ENCODE data around the gene IFNGR2.
"Not testable (repeated sequence)": the region's sequence is repeated elsewhere in the genome, so short reads cannot be mapped to it uniquely, and the experiment has no call there.

Gene IFNGR2

GRCh38 chr21:33406493-33406892, 3.3 kb downstream of the IFNGR2 start:
- ATAC-seq, result no peak
- TF ChIP-seq, protein P1, sequence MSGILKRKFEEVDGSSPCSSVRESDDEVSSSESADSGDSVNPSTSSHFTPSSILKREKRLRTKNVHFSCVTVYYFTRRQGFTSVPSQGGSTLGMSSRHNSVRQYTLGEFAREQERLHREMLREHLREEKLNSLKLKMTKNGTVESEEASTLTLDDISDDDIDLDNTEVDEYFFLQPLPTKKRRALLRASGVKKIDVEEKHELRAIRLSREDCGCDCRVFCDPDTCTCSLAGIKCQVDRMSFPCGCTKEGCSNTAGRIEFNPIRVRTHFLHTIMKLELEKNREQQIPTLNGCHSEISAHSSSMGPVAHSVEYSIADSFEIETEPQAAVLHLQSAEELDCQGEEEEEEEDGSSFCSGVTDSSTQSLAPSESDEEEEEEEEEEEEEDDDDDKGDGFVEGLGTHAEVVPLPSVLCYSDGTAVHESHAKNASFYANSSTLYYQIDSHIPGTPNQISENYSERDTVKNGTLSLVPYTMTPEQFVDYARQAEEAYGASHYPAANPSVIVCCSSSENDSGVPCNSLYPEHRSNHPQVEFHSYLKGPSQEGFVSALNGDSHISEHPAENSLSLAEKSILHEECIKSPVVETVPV (CRISPR knock-in tag; IDR thresholded peaks at IDR 0.05), result no peak
- TF ChIP-seq ZNF565 (CRISPR knock-in tag; conservative IDR thresholded peaks at IDR 0.05; ENCODE audit: low read depth) (no peak), ZFP3 (CRISPR knock-in tag; IDR thresholded peaks at IDR 0.05) (no peak), OSR1 (CRISPR knock-in tag; IDR thresholded peaks at IDR 0.05) (no peak), ZNF70 (CRISPR knock-in tag; IDR thresholded peaks at IDR 0.05) (no peak), BACH2 (CRISPR knock-in tag; IDR thresholded peaks at IDR 0.05; ENCODE audit: borderline replicate concordance) (no peak), GLIS3 (CRISPR knock-in tag; IDR thresholded peaks at IDR 0.05) (no peak), ISL1 (CRISPR knock-in tag; IDR thresholded peaks at IDR 0.05) (no peak), ZFP30 (CRISPR knock-in tag; IDR thresholded peaks at IDR 0.05) (no peak), ESRRG (CRISPR knock-in tag; IDR thresholded peaks at IDR 0.05) (no peak), ZNF8 (CRISPR knock-in tag; IDR thresholded peaks at IDR 0.05) (no peak), SNAI2 (CRISPR knock-in tag; IDR thresholded peaks at IDR 0.05) (no peak), CSDC2 (CRISPR knock-in tag; IDR thresholded peaks at IDR 0.05) (no peak), CREB5 (CRISPR knock-in tag; IDR thresholded peaks at IDR 0.05; ENCODE audit: low read depth) (no peak), ZC3H10 (CRISPR knock-in tag; IDR thresholded peaks at IDR 0.05) (no peak), RARB (CRISPR knock-in tag; IDR thresholded peaks at IDR 0.05) (no peak)
- TF ChIP-seq, protein P2, sequence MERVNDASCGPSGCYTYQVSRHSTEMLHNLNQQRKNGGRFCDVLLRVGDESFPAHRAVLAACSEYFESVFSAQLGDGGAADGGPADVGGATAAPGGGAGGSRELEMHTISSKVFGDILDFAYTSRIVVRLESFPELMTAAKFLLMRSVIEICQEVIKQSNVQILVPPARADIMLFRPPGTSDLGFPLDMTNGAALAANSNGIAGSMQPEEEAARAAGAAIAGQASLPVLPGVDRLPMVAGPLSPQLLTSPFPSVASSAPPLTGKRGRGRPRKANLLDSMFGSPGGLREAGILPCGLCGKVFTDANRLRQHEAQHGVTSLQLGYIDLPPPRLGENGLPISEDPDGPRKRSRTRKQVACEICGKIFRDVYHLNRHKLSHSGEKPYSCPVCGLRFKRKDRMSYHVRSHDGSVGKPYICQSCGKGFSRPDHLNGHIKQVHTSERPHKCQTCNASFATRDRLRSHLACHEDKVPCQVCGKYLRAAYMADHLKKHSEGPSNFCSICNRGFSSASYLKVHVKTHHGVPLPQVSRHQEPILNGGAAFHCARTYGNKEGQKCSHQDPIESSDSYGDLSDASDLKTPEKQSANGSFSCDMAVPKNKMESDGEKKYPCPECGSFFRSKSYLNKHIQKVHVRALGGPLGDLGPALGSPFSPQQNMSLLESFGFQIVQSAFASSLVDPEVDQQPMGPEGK (CRISPR knock-in tag; IDR thresholded peaks at IDR 0.05; ENCODE audit: borderline replicate concordance), result no peak
- TF ChIP-seq, protein P3, sequence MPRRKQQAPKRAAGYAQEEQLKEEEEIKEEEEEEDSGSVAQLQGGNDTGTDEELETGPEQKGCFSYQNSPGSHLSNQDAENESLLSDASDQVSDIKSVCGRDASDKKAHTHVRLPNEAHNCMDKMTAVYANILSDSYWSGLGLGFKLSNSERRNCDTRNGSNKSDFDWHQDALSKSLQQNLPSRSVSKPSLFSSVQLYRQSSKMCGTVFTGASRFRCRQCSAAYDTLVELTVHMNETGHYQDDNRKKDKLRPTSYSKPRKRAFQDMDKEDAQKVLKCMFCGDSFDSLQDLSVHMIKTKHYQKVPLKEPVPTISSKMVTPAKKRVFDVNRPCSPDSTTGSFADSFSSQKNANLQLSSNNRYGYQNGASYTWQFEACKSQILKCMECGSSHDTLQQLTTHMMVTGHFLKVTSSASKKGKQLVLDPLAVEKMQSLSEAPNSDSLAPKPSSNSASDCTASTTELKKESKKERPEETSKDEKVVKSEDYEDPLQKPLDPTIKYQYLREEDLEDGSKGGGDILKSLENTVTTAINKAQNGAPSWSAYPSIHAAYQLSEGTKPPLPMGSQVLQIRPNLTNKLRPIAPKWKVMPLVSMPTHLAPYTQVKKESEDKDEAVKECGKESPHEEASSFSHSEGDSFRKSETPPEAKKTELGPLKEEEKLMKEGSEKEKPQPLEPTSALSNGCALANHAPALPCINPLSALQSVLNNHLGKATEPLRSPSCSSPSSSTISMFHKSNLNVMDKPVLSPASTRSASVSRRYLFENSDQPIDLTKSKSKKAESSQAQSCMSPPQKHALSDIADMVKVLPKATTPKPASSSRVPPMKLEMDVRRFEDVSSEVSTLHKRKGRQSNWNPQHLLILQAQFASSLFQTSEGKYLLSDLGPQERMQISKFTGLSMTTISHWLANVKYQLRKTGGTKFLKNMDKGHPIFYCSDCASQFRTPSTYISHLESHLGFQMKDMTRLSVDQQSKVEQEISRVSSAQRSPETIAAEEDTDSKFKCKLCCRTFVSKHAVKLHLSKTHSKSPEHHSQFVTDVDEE (CRISPR knock-in tag; IDR thresholded peaks at IDR 0.05), result no peak
- TF ChIP-seq, protein P4, sequence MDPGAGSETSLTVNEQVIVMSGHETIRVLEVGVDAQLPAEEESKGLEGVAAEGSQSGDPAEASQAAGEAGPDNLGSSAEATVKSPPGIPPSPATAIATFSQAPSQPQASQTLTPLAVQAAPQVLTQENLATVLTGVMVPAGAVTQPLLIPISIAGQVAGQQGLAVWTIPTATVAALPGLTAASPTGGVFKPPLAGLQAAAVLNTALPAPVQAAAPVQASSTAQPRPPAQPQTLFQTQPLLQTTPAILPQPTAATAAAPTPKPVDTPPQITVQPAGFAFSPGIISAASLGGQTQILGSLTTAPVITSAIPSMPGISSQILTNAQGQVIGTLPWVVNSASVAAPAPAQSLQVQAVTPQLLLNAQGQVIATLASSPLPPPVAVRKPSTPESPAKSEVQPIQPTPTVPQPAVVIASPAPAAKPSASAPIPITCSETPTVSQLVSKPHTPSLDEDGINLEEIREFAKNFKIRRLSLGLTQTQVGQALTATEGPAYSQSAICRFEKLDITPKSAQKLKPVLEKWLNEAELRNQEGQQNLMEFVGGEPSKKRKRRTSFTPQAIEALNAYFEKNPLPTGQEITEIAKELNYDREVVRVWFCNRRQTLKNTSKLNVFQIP (CRISPR knock-in tag; IDR thresholded peaks at IDR 0.05; ENCODE audit: borderline replicate concordance, low read depth), result no peak

- TF ChIP-seq ARNTL (CRISPR knock-in tag; IDR thresholded peaks at IDR 0.05; ENCODE audit: borderline replicate concordance, low read depth), result no peak
- TF ChIP-seq ZNF70 (CRISPR knock-in tag; IDR thresholded peaks at IDR 0.05), result no peak
- TF ChIP-seq GLIS3 (CRISPR knock-in tag; IDR thresholded peaks at IDR 0.05), result no peak
- TF ChIP-seq, protein P2 (CRISPR knock-in tag; IDR thresholded peaks at IDR 0.05; ENCODE audit: borderline replicate concordance), result no peak
- no peak for TF ChIP-seq TCF4 (CRISPR knock-in tag; IDR thresholded peaks at IDR 0.05; ENCODE audit: borderline replicate concordance)
- TF ChIP-seq, protein P3 (CRISPR knock-in tag; IDR thresholded peaks at IDR 0.05), result no peak
- TF ChIP-seq ISL1 (CRISPR knock-in tag; IDR thresholded peaks at IDR 0.05), result no peak
- no peak for TF ChIP-seq BACH2 (CRISPR knock-in tag; IDR thresholded peaks at IDR 0.05; ENCODE audit: borderline replicate concordance)
- TF ChIP-seq, protein P4 (CRISPR knock-in tag; IDR thresholded peaks at IDR 0.05; ENCODE audit: borderline replicate concordance, low read depth), result no peak
- no peak for TF ChIP-seq PPARA (CRISPR knock-in tag; IDR thresholded peaks at IDR 0.05; ENCODE audit: borderline replicate concordance)
- no peak for TF ChIP-seq CSDC2 (CRISPR knock-in tag; IDR thresholded peaks at IDR 0.05)
- TF ChIP-seq ZC3H10 (CRISPR knock-in tag; IDR thresholded peaks at IDR 0.05), result no peak
- TF ChIP-seq SNAI2 (CRISPR knock-in tag; IDR thresholded peaks at IDR 0.05), result no peak
- TF ChIP-seq ZNF565 (CRISPR knock-in tag; conservative IDR thresholded peaks at IDR 0.05; ENCODE audit: low read depth), result no peak
- no peak for ATAC-seq
Measured at GRCh38 chr21:33411949-33412430, 8.8 kb downstream of the IFNGR2 start.

DNA sequence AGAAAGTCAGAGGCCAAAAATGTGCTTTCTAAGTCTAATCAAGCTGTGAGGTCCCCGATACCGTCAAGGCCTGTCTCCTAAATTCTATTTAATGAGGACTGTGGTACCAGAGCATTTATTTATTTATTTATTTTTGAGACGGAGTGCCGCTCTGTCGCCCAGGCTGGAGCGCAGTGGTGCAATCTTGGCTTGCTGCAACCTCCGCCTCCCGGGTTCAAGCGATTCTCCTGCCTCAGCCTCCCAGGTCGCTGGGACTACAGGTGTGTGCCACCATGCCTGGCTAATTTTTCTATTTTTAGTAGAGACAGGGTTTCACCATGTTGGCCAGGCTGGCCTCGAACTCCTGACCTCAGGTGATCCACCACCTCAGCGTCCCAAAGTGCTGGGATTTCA, 9.2 kb downstream of the IFNGR2 start:
- ATAC-seq, result not testable (repeated sequence)
